HG03342 (cell line): ENCODE data around the gene HK1.
"Not testable (repeated sequence)": the region's sequence is repeated elsewhere in the genome, so short reads cannot be mapped to it uniquely, and the experiment has no call there.

Experiments used
- ATAC-seq: cut with Tn5 transposase; IDR thresholded peaks from one replicate; pipeline ENCODE4 v1.9.1; 2021; ENCODE audit warnings: mild to moderate bottlenecking, moderate library complexity; ENCODE audit not compliant: unreplicated experiment

The HK1 gene

DNA sequence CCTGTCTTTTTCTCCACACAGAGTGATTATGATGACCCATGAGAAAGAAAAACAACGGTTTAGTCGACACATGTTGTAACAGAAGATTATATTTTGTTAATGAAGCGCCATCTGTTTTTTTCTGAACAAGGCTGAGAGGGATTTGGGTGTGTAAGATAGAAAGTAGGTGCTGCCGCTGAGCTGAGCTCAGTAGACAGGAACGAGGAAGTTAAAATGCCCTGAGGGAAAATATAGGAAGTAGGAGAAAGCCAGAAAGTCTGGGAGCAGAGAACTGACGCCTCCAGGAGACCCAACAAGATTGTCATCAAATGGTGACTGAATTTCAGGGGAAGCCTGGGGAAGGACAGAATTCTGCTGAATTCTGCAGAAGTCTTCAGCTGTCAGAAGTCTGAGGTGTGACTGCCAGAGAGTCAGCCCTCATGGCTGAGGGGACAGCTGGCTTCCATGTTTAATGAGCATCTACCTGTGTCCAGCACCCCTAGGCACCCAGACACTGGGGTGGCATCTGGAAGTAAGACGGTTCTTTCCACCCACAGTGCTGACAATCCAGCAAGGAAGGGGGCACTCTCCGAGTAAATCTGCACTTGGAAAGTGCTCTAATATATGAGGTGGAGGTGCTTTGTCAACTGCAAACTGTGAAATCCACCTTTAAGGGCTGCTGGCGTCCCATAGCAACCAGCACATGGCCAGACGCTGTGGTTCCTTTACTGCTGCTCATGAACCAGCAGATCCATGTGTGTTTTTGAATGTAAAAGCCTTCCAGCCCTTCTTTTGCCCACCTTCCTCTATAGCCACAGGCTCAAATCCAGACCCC lies 160.4 kb downstream of the HK1 start:
- no peak for ATAC-seq

DNA sequence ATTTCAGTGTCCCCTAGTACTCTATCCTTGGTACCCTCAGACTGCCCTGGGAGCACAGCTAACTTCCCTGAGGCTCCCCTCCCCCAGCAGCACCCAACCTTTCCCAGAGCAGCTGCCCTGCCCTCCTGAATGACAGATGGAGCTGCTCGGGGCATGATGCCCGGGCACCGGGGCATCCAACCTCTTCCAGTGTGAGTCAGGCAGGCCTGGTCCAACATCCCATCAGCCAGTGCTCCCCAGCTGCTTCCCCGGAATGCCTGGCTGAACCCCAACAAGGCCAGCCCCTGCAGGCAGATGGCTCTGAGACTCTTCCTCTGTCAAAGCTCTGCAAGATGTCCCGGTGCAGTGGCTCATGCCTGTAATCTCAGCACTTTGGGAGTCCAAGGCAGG lies 161.0 kb downstream of the HK1 start:
- no peak for ATAC-seq

DNA sequence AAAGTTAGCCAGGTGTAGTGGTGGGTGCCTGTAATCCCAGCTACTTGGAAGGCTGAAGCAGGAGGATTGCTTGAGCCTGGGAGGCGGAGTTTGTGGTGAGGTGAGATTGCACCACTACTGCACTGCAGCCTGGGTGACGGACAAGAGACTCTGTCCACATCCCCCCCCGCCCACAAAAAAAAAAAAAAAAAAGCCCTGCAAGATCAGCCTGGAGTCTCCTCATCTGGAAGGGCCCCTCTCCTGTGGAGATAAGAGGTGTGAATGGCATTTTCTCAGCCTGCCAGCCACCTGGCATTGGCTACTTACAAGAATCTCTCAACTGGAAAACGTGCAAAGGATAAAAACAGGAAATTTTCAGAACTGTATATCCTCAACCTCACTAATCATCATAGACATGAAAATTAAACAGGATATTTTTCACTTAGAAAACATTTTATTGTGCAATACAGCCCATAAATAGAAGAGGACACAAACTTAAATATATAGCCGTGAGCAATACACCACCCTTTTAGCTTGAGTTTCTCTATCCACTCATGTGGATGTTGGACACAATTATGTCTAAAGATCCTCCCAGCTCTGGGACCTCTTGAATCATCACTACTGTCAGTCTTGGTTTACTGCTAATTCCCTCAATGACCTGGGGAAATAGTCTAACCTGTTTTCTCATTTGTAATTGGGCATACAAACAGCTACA lies 161.7 kb downstream of the HK1 start:
- no peak for ATAC-seq

DNA sequence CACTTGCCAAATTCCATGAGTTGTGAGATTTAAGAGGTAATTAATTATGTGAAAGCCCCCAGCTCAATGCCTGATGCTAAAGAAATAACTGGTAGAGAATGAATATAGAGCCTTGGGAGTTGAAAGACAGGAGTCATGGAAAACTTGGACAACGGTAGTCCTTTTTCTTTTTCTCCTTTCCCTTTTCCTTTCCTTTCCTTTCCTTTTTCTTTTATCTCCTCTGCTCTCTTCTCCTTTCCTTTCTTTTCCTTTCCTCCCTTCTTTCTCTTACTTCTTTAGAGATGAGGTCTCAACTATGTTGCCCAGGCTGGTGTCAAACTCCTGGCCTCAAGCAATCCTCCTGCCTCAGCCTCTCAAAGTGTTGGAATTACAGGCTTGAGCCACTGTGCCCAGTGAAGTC lies 165.1 kb downstream of the HK1 start:
- ATAC-seq: no peak

DNA sequence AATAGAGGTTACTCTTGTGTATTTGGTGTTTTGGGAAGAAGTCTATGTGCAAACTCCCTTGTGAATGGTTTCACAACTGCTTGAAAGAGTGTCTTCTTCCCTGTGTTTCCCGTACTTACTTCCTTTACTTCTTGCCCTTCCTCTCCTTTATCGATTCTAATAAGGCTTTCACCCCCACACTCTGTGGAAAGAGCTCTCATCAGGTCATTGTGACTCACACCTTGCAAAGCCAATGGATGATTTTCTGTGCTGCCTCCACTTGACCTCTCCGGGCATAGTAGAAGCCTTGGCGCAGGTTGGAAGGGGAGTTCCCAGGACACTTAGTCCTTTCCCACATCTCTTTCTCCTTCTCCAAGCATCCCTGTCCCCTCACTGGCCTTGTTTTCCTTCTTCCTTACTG lies 166.7 kb downstream of the HK1 start:
- no peak for ATAC-seq

DNA sequence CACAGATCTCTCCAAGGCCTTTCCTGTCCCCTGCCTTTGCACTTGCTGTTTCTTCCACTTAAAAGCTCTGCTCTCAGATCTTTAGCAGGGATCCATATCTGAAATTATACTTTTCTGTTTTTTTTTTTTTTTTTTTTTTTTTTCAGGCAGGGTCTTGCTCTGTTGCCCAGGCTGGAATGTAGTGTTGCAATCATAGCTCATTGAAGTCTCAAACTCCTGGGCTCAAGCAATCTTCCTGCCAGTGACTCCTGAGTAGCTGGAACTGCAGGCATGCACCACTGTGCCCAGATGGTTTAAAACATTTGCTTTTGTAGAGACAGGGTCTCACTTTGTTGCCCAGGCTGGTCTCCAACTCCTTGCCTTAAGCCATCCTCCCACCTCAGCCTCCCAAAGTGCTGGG lies 167.9 kb downstream of the HK1 start:
- no peak for ATAC-seq

DNA sequence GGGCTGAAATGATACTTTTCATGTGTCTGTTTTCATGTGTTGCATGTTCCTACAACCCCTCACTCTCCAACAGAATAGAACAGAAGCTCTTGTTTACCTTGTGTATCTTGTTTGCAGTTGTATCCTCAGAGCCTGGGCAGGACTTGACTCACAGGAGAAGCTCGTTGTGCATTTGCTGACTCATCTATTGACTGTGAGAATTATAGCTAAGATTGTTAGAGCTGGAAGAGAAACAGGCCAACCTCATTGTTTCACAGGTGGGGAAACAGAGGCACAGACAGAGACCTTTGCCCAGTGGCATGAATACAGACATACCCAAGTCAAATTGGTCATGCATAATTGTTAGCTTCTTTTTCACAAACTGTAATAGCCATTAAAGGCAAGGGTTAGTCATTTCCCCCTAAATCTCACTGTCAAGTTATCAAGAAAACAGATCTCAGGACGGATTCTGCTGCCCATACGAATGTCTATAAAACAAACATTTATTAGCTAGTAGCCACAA lies 168.4 kb downstream of the HK1 start:
- ATAC-seq: no peak

DNA sequence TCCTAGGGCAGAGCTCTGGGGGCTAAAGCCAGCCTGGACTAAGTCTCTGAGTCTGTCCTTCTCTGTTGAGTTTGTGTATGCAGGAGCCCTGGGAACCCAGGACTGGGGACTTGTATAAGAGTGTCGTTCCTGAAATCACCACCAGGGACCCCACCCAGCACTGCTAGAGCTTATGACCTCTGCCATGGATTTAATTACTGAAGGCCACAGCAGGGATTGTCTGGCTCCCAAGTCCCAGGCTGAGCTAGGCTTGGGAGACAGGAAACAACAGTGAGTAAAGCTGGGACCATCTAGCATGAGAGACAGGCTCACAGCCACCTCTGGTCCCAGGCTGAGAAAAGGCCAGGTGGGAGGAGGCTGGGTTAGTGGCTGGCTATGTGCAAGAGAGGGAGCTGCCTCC lies 171.5 kb downstream of the HK1 start:
- peak; percentile 57 for ATAC-seq

DNA sequence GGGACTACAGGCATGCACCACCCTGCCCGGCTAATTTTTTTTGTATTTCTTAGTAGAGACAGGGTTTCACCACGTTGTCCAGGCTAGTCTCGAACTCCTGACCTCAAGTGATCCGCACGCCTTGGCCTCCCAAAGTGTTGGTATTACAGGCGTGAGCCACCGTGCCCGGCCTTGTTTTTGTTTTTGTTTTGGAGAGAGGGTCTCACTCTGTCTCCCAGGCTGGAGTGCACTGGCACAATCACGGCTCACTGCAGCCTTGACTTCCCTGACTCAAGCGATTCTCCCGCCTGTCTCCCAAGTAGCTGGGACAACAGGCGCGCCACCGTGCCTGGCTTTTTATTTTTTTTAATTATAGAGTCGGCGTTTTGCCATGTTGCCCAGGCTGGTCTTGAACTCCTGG lies 172.1 kb downstream of the HK1 start:
- not testable (repeated sequence) for ATAC-seq

DNA sequence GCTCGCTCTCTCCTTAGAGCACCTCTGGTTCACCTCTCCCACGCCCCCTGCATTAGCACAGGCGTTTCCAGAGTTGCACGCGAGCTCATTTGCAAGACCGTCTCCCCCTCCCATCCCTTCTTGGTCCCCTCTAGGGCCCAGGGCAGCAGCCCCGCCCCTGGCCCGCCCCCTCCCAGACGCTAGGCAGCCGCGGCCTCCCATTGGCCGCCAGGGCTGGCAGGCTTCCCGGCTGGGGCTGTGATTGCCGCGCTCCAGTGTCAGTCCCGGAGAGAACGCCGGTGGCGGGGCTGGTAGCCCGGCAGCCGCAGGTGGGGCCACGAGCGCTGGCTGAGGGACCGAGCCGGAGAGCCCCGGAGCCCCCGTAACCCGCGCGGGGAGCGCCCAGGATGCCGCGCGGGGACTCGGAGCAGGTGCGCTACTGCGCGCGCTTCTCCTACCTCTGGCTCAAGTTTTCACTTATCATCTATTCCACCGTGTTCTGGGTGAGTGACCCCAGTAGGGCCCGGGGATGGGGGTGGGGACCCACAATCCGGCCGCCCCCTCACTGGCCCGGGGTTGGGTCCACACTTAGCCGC lies 173.0 kb downstream of the HK1 start, which contains the start of gene TSPAN15:
TSPAN15 (plus strand) TSS at position 257 of the 575 bp plus-strand sequence; CDS start at position 387, 130 bp downstream.
- ATAC-seq: peak; percentile 87
